NK-92 treated with Interleukin-12 subunit alpha and Interleukin-12 subunit beta, amount 100 ng/mL, for 24 hours (cell line): ENCODE data around the gene LRIG3.
"Not testable (repeated sequence)": the region's sequence is repeated elsewhere in the genome, so short reads cannot be mapped to it uniquely, and the experiment has no call there.

ENCODE experiments used
- DNase-seq: peaks from one replicate; lab custom pipeline; 2025; lab: John Stamatoyannopoulos, UW

The LRIG3 gene, protein sequence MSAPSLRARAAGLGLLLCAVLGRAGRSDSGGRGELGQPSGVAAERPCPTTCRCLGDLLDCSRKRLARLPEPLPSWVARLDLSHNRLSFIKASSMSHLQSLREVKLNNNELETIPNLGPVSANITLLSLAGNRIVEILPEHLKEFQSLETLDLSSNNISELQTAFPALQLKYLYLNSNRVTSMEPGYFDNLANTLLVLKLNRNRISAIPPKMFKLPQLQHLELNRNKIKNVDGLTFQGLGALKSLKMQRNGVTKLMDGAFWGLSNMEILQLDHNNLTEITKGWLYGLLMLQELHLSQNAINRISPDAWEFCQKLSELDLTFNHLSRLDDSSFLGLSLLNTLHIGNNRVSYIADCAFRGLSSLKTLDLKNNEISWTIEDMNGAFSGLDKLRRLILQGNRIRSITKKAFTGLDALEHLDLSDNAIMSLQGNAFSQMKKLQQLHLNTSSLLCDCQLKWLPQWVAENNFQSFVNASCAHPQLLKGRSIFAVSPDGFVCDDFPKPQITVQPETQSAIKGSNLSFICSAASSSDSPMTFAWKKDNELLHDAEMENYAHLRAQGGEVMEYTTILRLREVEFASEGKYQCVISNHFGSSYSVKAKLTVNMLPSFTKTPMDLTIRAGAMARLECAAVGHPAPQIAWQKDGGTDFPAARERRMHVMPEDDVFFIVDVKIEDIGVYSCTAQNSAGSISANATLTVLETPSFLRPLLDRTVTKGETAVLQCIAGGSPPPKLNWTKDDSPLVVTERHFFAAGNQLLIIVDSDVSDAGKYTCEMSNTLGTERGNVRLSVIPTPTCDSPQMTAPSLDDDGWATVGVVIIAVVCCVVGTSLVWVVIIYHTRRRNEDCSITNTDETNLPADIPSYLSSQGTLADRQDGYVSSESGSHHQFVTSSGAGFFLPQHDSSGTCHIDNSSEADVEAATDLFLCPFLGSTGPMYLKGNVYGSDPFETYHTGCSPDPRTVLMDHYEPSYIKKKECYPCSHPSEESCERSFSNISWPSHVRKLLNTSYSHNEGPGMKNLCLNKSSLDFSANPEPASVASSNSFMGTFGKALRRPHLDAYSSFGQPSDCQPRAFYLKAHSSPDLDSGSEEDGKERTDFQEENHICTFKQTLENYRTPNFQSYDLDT

DNA sequence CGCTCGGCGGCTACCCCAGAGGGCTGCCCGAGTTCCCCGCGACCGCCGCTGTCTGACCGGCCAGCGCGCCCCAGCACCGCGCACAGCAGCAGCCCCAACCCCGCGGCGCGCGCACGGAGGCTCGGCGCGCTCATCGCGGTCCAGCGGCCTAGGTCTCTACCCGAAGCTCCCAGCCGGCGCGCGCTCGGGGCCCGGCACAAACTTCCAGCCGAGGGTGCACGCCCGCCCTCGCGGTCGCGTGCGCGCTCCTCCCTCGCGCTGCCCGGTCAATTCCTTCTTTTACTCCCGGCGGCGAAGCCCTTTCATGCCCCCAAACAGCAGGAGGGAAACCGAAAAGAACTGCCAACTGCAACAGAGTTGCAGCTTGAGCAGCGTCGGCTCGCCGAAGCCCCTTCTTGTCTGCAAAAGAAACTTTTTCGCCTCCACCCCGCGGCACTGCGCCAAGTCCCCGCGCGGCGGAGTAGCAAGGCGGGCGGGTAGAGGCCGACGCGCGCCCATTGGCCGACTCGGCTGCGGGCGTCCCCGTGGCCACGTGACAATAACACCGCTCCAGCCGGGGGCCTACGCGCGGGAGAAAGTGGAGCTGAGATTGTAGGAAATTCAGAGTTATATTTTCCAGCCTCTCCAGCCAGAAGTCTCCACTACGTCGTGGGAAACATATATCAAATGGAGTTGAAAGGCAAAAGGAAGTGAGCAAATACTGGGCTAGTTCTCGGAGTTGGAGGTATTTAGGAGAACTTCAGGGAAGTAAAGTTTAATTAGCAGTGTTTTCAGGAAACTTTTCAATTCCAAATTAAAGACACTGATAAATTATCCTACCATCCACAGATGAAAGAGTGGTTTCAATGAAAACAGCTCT is at the start of gene LRIG3:
Gene LRIG3 (minus strand): TSS at position 403 of the 859 bp plus-strand sequence. CDS start 269 bp downstream, at position 134.
- DNase-seq, result no peak

DNA sequence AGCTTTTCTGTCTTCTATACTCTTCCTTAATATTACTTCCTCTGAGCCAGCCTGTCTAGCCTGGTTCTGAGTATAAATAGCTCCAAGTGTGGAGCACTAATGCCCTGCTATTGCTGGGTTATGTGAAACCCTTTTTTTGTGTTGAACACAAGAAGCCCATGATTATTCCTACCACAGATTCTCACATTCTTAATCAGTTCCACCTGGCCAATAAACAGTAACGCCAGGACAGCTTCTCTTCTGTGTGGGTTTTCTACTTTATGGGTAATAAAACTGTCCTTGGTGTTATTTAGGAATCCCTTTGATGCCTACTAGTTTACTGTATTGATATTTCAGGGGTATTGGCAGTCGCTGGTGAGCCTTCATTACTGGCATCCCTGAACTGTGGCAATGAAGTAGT is 48.9 kb upstream of the LRIG3 start:
- DNase-seq, result no peak

DNA sequence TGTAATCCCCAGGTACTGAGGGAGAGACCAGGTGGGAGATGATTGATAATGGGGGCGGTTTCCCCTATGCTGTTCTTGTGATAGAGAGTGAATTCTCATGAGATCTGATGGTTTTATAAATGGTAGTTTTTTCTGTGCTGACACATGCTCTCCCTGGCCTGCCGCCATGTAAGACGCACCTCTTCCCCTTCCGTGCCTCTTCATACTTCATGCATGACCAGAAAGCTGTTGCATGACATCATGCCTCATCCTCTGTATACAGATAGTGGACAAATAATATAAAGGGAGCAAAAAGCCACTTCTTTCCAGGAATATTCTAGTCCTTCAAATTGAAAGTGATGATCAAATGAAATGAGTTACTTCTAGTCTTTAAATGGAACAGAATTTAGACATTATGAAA is 47.3 kb upstream of the LRIG3 start:
- no peak for DNase-seq

- no peak for DNase-seq
Observed at GRCh38 chr12:58966939-58967338, 46.6 kb upstream of the LRIG3 start.

GRCh38 chr12:58965568-58965967 is 45.3 kb upstream of the LRIG3 start:
- DNase-seq, result no peak

DNA sequence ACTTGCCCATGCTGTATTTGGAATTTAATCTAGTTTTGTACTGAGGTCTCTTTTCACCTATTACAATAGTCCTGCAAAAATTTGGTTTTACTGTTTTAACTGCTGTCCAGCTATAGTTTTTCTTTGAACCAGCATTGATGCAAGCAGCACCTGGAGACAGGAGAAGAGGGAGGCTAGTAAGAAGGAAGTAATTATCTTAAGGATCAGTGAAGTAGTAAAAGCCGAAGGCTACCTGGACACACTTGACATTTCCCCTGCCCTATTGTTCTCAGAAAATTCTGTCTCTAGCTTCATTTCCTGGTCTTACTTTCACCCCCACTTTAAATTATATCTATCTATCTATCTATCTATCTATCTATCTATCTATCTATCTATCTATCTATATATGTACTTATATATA is 43.5 kb upstream of the LRIG3 start:
- no peak for DNase-seq

GRCh38 chr12:58961906-58962305 is 41.6 kb upstream of the LRIG3 start:
- no peak for DNase-seq

DNA sequence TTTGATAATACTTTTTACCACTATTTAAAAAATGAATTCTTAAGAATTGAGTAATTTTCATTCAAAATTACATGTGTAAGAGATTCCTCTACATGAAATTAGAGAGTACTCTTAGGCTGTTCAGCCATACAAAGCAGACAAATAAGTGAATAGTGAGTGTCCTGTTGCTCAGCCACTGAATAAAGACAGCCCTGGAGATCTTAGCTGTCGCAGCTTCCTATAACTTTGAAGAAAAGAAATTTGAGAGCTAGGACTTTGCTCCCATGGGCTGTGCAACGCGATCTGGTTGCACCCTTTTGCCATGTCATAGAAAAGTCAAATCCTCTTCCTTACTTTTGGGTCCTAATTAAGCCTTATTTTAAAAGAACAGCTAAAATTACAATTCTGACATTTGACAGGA is 40.9 kb upstream of the LRIG3 start:
- DNase-seq, result no peak

GRCh38 chr12:58959639-58960300 is 39.5 kb upstream of the LRIG3 start:
- DNase-seq, result no peak

DNA sequence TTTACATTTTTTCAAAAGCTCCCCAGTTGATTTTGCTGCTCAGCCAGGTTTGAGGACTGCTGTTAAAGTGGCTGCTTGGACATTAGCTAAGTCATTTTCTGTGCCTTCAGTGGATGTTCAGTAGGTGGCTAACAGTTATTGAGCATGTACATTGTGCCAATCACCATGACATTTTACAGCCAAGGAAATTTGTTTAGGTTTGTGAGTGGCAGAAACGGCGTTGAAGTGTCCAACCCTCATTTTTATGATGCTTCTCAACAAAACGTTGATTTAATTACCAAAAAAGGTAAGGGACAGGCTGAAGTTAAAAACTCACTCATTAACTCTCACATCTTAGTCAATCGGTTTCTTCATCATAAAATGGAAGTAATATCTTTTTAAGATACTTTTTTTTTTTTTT is 37.0 kb upstream of the LRIG3 start:
- no peak for DNase-seq

GRCh38 chr12:58955849-58956248 is 35.5 kb upstream of the LRIG3 start:
- DNase-seq, result no peak

DNA sequence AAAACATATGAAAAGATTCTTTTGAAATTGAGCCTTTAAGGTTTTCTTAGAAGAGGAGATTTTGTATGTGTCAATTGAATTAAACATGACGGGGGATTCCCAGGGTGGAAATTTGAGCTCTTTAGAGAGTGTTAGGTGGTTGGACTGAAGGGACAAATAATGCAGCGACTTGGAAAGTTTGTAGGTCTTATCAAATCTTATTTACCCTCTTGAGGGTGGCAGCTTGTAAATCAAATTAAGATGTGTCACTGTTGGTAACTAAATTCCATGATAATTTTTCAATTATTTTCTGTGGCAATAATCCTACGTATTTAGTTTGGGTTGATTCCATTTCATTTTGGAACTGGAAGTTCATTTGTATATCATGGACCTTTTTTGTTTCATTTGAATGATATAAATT is 33.7 kb upstream of the LRIG3 start:
- no peak for DNase-seq

DNA sequence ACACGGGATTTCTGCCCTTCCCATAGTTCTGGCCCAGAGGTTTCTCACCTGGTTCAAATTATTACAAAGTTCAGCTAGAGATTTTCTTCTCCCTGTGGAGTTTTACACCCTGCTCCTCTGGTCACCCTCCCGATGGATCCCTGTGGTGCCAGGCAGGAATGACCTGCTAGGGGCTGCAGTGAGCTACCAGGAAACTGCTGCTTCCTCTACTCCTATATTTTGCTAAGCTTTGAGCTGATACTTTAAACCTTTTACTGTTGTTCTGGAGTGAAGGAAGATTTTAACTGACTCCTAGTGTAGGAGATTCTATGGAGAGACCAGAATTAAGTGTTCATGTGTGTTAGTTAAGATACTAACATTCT is 30.4 kb upstream of the LRIG3 start:
- DNase-seq, result no peak

DNA sequence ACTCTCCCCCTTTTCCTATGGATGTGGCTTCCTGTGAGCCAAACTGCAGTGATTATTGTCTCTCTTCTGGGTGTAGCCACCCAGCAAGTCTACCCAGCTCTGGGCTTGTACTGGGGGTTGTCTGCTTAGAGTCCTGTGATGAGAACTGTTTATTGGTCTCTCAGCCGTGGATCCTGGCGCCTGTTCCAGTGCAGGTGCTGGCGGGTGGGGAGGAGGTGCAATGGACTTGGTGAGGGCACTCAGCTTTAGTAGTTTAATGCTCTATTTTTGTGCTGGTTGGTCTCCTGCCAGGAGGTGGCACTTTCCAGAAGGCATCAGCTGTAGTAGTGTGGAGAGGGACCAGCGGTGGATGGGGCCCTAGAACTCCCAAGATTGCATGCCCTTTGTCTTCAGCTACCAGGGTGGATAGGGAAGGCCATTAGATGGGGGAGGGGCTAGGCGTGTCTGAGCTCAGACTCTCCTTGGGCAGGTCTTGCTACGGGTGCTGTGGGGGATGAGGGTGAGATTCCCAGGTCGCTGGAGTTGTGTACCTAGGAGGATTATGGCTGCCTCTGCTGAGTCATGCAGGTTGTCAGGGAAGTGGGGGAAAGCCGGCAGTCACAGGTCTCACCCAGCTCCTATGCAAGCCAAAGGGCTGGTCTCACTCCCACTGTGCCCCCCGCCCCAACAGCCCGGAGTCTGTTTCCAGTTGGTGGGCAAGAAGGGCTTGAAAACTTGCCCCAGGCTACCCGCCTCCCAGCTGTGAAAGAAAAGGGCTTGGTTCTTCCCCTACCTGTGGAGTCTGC is 29.8 kb upstream of the LRIG3 start:
- not testable (repeated sequence) for DNase-seq

DNA sequence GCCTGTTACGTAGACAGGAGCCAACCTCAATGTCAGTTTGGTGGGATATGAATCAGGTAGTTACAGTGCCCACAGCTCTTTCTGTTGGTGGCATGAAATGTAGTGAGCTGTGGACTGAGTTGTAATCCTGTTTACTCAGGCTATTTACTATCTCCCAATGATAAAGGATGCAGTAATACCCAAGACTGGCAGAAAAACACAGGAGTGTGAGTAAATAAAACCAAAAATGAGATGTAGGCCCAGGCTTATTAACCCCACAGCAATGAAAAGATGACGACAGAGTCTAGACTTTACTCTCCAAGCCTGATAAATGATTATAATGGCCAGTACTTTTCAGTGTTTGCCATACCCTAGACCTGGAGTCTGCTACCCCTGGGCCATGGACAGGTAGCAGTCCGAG is 22.8 kb upstream of the LRIG3 start:
- DNase-seq, result no peak

DNA sequence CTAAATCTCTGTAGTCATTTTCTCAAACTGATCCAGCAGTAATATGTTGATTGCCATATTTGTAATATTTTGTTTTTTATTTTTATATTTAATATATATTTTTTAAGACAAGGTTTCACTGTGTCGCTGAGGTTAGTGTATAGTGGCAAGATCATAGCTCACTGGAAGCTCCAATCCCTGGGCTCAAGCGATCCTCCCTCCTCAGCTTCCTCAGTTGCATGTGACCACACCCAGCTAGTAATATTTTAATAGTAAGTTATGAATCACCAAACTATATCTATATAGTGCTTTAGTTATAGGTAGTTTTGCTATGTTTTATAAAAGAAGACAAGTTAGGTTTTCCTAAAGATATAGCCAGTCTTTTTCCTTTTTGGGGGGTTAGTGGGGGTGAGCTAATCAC is 22.0 kb upstream of the LRIG3 start:
- no peak for DNase-seq

DNA sequence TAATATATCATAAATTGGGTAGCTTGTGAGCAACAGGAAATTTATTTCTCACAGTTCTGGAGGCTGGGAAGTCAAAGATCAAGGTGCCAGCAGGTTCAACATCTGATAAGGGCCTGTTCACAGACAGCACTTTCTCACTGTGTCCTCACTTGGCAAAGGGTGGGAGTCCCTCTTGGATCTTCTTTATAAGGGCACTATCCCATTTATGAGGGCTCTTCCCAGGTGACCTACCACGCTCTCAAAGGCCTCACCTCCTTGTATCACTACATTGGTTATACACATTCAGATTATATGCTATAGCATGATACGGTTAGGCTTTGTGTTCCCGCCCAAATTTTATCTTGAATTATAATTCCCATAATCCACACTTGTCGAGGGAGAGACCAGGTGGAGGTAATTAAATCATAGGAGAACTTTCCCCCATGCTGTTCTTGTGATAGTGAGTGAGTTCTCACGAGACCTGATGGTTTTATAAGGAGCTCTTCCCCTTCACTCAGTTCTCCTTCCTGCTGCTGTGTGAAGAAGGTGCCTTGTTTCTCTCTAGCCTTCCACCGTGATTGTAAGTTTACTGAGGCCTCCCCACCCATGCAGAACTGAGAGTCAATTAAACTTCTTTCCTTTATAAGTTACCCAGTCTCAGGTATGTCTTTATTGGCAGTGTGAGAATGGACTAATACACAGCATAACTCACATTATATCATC is 19.2 kb upstream of the LRIG3 start:
- DNase-seq, result no peak

GRCh38 chr12:58938440-58938839 is 18.1 kb upstream of the LRIG3 start:
- no peak for DNase-seq

- no peak for DNase-seq
Observed at GRCh38 chr12:58934528-58934927, 14.2 kb upstream of the LRIG3 start.
